HFF-Myc (cell line): ENCODE measurements around the gene KCND2.

ENCODE experiments used
- DNase-seq: peaks from one replicate; pipeline ENCODE4 v3.0.0-alpha.2; 2011; ENCODE audit warnings: low read depth; ENCODE audit errors: extremely low read depth
- H3K4me3 ChIP-seq: replicated peaks from 2 replicates; pipeline ENCODE4 v1.5.1; 2011; ENCODE audit warnings: low read depth, mild to moderate bottlenecking, control low read depth, low read length
- CTCF ChIP-seq: IDR thresholded peaks from 2 replicates; pipeline ENCODE4 v1.5.1; 2012; ENCODE audit warnings: mild to moderate bottlenecking, low read depth, low read length, control low read depth; ENCODE audit errors: missing control alignments

The KCND2 gene

DNA sequence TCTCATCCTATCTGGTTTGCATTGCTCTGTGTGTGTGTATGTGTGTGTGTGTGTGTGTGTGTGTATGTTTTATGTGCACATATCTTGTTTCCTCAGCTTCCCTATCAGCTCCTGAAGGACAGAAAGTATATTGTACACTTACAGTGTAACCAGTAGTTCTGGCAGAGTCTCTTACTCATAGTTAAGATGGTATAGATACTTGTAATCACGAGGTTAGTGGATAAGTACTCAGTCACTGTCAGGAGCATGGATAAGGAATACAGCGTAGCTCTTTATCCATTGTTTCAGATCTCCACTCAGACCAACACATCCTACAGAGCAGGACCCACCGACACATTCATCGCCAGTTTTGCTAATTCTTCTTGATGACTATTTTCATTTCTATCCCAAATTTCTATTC lies 309.9 kb downstream of the KCND2 start:
- no peak overlapping the region for H3K4me3 ChIP-seq
- no peak for DNase-seq
- TF ChIP-seq CTCF: no peak

DNA sequence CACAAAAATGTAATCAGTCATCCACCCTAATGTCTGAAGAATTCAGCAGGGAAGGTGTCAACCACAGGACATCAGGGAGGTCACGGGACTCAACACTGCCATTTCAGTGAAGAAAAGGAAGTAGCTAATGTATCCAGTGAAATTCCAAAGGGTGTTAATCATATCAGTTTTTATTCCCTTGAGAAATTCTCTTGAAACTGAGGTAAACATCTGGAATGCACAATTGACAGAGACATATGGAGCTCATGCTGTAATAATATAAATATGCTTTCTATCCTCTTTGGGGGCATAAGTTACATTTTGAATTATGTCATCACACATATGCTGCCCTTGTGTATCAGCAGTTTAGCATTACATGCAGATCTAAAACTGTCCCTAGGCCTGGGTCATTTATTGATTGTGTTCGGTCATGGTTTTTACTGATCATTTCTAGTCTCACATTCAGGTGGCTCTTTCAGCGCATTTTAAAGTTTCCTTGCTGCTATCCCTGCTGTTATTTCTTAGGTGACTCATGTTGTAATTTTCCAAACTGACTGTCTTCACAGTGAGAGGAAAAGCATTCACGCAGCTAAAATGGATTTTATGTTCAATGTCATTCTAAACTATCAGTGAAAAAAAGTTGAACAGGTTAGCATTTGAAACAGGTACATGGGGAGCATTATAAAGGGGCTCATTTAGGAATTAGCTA lies 311.1 kb downstream of the KCND2 start:
- no peak overlapping the region for H3K4me3 ChIP-seq
- TF ChIP-seq CTCF: no peak
- peak; percentile 87 for DNase-seq

GRCh38 chr7:120586571-120586970 lies 313.6 kb downstream of the KCND2 start:
- no peak for DNase-seq
- H3K4me3 ChIP-seq: no peak overlapping the region
- no peak for TF ChIP-seq CTCF

DNA sequence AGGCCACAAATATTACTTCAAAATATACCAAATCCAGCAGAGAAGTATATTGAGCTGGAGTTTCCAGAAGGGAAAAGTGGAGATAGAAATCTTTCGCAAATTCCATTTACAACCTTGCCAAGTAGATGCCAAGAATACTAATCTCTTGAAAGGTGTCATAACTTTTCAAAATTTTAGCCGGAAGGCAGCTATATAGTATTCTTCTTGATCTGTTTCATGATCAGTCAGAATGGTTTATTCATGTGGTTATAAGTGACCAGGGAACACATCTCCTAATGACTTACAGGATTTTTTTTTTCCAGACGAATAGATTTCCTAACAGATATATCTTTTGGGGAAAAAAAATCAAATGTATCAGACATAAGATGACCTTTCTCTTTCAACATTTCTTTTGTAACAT lies 314.3 kb downstream of the KCND2 start:
- no peak for TF ChIP-seq CTCF
- DNase-seq: no peak
- H3K4me3 ChIP-seq: no peak overlapping the region

DNA sequence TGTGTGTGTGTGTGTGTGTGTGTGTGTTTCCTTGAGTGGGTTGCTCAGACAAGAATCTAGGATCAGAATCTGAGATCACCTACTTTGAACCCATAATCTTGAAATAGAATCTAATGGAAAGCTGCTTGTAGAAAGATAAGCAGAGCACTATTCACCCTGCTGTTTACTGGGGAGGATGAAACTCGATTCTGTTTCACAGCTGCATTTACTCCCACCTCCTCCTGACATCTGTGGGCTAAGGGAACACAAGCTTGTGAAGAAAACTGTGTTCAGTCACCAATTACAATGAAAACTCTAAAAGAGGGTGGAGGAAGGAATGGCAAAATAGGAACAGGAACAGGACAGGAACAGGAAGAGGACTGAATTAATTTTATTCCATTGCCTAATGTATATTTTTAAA lies 315.4 kb downstream of the KCND2 start:
- TF ChIP-seq CTCF: no peak
- H3K4me3 ChIP-seq: no peak overlapping the region
- no peak for DNase-seq

DNA sequence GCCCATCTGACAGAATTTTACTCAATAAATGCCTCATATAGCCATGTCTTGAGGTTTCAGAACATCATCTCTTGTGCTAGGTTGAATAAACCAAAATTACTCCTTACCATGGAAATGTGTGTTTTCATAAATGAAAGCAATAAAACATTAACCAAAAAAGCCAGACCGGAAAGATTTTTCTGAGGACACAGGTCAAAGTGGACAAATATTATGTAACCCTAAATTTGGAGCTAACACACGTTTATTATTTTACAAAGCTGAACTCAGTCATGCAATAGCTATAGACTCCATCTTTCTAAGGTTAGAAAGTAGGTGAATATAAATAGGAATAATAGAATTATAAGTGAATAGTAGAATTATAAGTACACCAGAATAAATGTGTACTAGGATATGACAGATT lies 315.9 kb downstream of the KCND2 start:
- TF ChIP-seq CTCF: no peak
- no peak for DNase-seq
- no peak overlapping the region for H3K4me3 ChIP-seq

GRCh38 chr7:120600607-120601006 lies 327.6 kb downstream of the KCND2 start:
- DNase-seq: no peak
- TF ChIP-seq CTCF: no peak
- no peak overlapping the region for H3K4me3 ChIP-seq
